Measurements from ENCODE around the gene CLEC4D. TPM values are rescaled to one million over a fixed set of nuclear protein-coding genes. Genes with fewer than 3 reads are reported as not detected.

CLEC4D gene
- total RNA-seq, 1 experiment from 2014 or later: not detected

DNA sequence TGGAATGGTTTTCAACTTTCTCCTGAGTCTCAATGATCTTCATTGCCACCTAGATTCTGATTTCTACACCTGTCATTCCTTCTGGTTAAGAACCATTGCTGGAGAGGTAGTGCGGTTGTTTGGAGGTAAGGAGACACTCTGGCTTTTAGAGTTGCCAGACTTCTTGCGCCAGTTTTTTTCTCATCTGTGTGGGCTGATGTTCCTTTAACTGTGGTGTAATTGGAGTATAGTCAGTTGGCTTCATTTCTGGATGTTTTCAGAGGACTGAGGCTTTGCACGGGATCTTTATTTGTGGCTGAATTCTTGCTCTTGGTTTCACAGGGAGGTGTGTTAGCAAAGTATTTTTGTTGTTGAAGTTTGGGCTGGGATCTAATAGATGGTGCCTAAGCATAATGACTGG, 5.7 kb upstream of the CLEC4D start:
- Histone ChIP-seq H3K27ac (ENCODE audit: low read depth, low read length) (no peak overlapping the region), H3K4me1 (ENCODE audit: control insufficient read depth in 1 of 2, insufficient read depth in 2 of 2, low read length in 2 of 2) (no peaks in the 10 kb centered on the region), H3K79me2 (ENCODE audit: insufficient read depth, low read length) (no peaks in the 10 kb centered on the region), H2AFZ (ENCODE audit: low read depth, low read length, poor library complexity, severe bottlenecking) (no peak overlapping the region), H3K9me2 (ENCODE audit: insufficient read depth) (no peaks in the 10 kb centered on the region), H3K27me3 (ENCODE audit: insufficient read depth, low read length) (peaks cover 55% of the 10 kb centered on the region), H3K9ac (ENCODE audit: low read length) (no peak overlapping the region), H4K20me1 (ENCODE audit: insufficient read depth) (no peaks in the 10 kb centered on the region), H3K9me3 (ENCODE audit: control insufficient read depth in 1 of 2, insufficient read depth in 1 of 2, low read depth in 1 of 2, low read length in 2 of 2) (no peaks in the 10 kb centered on the region), H3K4me3 (replicated peaks in 1 of 2; ENCODE audit: low read depth in 1 of 2, low read length in 2 of 2) (no peak overlapping the region), H3K4me2 (ENCODE audit: low read length) (no peak overlapping the region), H3K36me3 (ENCODE audit: control insufficient read depth in 1 of 2, insufficient read depth in 2 of 2, low read length in 2 of 2) (no peaks in the 10 kb centered on the region)
- ChIA-PET RAD21 (ENCODE audit: low non-redundant PET in 1 of 2, low total read pairs in 2 of 2, uncharacterized antibody in 2 of 2, unreplicated experiment in 2 of 2) (no interaction called here), POLR2A (no interaction called here), CTCF (no interaction called here)
- intact Hi-C loops (cut with micrococcal nuclease): no loop called here
- no peak for TF ChIP-seq RAD21 (IDR thresholded peaks at IDR 0.05; ENCODE audit: low read depth)
- TF ChIP-seq FOSL1 (IDR thresholded peaks at IDR 0.05; ENCODE audit: low read depth): no peak
- no peak for TF ChIP-seq EZH2 (IDR thresholded peaks at IDR 0.05)
- no peak for TF ChIP-seq SP1 (IDR thresholded peaks at IDR 0.05; ENCODE audit: low read depth)
- TF ChIP-seq EGR1 (IDR thresholded peaks at IDR 0.05; ENCODE audit: low read depth): no peak
- TF ChIP-seq ZFX (IDR thresholded peaks at IDR 0.05): no peak
- TF ChIP-seq, protein P1, sequence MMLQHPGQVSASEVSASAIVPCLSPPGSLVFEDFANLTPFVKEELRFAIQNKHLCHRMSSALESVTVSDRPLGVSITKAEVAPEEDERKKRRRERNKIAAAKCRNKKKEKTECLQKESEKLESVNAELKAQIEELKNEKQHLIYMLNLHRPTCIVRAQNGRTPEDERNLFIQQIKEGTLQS (IDR thresholded peaks at IDR 0.05): no peak
- TF ChIP-seq POLR2A (IDR thresholded peaks at IDR 0.05; ENCODE audit: borderline replicate concordance, extremely low read depth, insufficient read depth, insufficient read length): no peak
- TF ChIP-seq SRF (IDR thresholded peaks at IDR 0.05; ENCODE audit: low read depth): no peak
- TF ChIP-seq SIN3A (IDR thresholded peaks at IDR 0.05; ENCODE audit: low read depth): no peak
- no peak for TF ChIP-seq TCF7L2 (IDR thresholded peaks at IDR 0.05; ENCODE audit: borderline replicate concordance, extremely low read depth, insufficient read depth, insufficient read length)
- TF ChIP-seq, protein P2, sequence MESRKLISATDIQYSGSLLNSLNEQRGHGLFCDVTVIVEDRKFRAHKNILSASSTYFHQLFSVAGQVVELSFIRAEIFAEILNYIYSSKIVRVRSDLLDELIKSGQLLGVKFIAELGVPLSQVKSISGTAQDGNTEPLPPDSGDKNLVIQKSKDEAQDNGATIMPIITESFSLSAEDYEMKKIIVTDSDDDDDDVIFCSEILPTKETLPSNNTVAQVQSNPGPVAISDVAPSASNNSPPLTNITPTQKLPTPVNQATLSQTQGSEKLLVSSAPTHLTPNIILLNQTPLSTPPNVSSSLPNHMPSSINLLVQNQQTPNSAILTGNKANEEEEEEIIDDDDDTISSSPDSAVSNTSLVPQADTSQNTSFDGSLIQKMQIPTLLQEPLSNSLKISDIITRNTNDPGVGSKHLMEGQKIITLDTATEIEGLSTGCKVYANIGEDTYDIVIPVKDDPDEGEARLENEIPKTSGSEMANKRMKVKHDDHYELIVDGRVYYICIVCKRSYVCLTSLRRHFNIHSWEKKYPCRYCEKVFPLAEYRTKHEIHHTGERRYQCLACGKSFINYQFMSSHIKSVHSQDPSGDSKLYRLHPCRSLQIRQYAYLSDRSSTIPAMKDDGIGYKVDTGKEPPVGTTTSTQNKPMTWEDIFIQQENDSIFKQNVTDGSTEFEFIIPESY (IDR thresholded peaks at IDR 0.05; ENCODE audit: extremely low read depth, insufficient replicate concordance, low read length): no peak
- no peak for TF ChIP-seq POLR2AphosphoS5 (IDR thresholded peaks at IDR 0.05; ENCODE audit: low read depth, low read length)
- no peak for TF ChIP-seq YY1 (IDR thresholded peaks at IDR 0.05; ENCODE audit: extremely low read depth, insufficient replicate concordance, low read depth, low read length)
- no peak for TF ChIP-seq JUND (IDR thresholded peaks at IDR 0.05)
- TF ChIP-seq EZH2phosphoT487 (IDR thresholded peaks at IDR 0.05; ENCODE audit: borderline replicate concordance): no peak
- no TSS peak for BruUV-seq (replicated peaks)
- ATAC-seq: no peak
- no peak for DNase-seq (ENCODE audit: low read depth, low spot score)

Data from HCT116 (cell line).